HepG2 (cell line): ENCODE results near the gene ZFYVE26. TPM values are rescaled to one million over a fixed set of nuclear protein-coding genes. Genes with fewer than 3 reads are reported as not detected.

ENCODE experiments used
- ATRX ChIP-seq: sonication (generic); formaldehyde crosslinking; IDR thresholded peaks from 2 replicates; pipeline ENCODE4 v1.4.0; 2020; ENCODE audit warnings: missing genetic modification reagents, borderline replicate concordance
- BHLHE40 ChIP-seq: IDR thresholded peaks from 2 replicates; pipeline ENCODE4 v1.6.1; 2011; ENCODE audit warnings: low read length, improper control_type of control experiment
- ELF1 ChIP-seq: sonication (generic); formaldehyde crosslinking; IDR thresholded peaks from 2 replicates; pipeline ENCODE4 v1.4.0; 2020; ENCODE audit warnings: missing genetic modification reagents
- HDAC2 ChIP-seq: sonication (generic); formaldehyde crosslinking; IDR thresholded peaks from 2 replicates; pipeline ENCODE4 v1.4.0; 2020; ENCODE audit warnings: missing genetic modification reagents
- JUND ChIP-seq: sonication (generic); formaldehyde crosslinking; IDR thresholded peaks from 2 replicates; pipeline ENCODE4 v1.8.0; 2022; ENCODE audit warnings: mild to moderate bottlenecking, missing genetic modification reagents
- NKX3-1 ChIP-seq: sonication (generic); formaldehyde crosslinking; IDR thresholded peaks from 2 replicates; pipeline ENCODE4 v1.5.0; 2020; ENCODE audit warnings: missing genetic modification reagents
- RFX5 ChIP-seq: IDR thresholded peaks from 2 replicates; pipeline ENCODE4 v1.6.1; 2011; ENCODE audit warnings: low read depth, low read length, improper control_type of control experiment
- ZFP36L1 ChIP-seq: sonication (generic); formaldehyde crosslinking; IDR thresholded peaks from 2 replicates; pipeline ENCODE4 v1.8.0; 2022; ENCODE audit warnings: mild to moderate bottlenecking, missing genetic modification reagents, moderate library complexity
- ZNF260 ChIP-seq: sonication (generic); formaldehyde crosslinking; IDR thresholded peaks from 2 replicates; pipeline ENCODE4 v1.4.0; 2020; ENCODE audit warnings: missing genetic modification reagents, low read depth, mild to moderate bottlenecking, borderline replicate concordance
- ZNF562 ChIP-seq: sonication (generic); formaldehyde crosslinking; IDR thresholded peaks from 2 replicates; pipeline ENCODE4 v1.8.0; 2022; ENCODE audit warnings: missing genetic modification reagents, borderline replicate concordance
- ZNF614 ChIP-seq: IDR thresholded peaks from 2 replicates; pipeline ENCODE4 v1.6.1; 2018; ENCODE audit warnings: missing biosample characterization, missing genetic modification reagents, inconsistent platforms, borderline replicate concordance
- ZNF619 ChIP-seq: sonication (generic); formaldehyde crosslinking; IDR thresholded peaks from 2 replicates; pipeline ENCODE4 v1.4.0; 2020; ENCODE audit warnings: mild to moderate bottlenecking, missing genetic modification reagents
- ZNF652 ChIP-seq: IDR thresholded peaks from 2 replicates; pipeline ENCODE4 v1.6.1; 2016; ENCODE audit warnings: low read depth, borderline replicate concordance
- ZNF768 ChIP-seq: sonication (generic); formaldehyde crosslinking; IDR thresholded peaks from 2 replicates; pipeline ENCODE4 v1.4.0; 2020; ENCODE audit warnings: missing genetic modification reagents
- polyA plus RNA-seq, 8 experiments: library from polyadenylated mRNA; depleted of rRNA in 3 of 8; stranded (reverse) in 7 of 8; unstranded in 1 of 8; fragments of >200 nt; fragmentation: Illumina TruSeq in 4 of 8; extraction: Trizol in 4 of 8; gene quantifications; 2 replicates each; pipeline versions ENCODE4 v1.2.1 to v1.2.3, GENCODE V29; 2011 to 2016; ENCODE audit warnings: low read depth in 4 of 8, missing spikeins in 1 of 8, mixed read lengths in 1 of 8; ENCODE audit not compliant: insufficient read depth in 1 of 8
- total RNA-seq, 5 experiments: library from RNA; depleted of rRNA; stranded (reverse); fragments of >200 nt; fragmentation: Illumina TruSeq; extraction: Trizol; gene quantifications; 2 replicates each; pipeline ENCODE4 v1.2.3, GENCODE V29; 2016; ENCODE audit warnings: low read depth in 1 of 5
- TF ChIP-seq, protein P1 (sequence below): IDR thresholded peaks from 2 replicates; pipeline ENCODE4 v1.6.1; 2016
- TF ChIP-seq, protein P2 (sequence below): sonication (generic); formaldehyde crosslinking; IDR thresholded peaks from 2 replicates; pipeline ENCODE4 v1.4.0; 2020; ENCODE audit warnings: missing genetic modification reagents, borderline replicate concordance
- TF ChIP-seq, protein P3 (sequence below): sonication (generic); formaldehyde crosslinking; IDR thresholded peaks from 2 replicates; pipeline ENCODE4 v1.8.0; 2022; ENCODE audit warnings: mild to moderate bottlenecking, missing genetic modification reagents, moderate library complexity
- TF ChIP-seq, protein P4 (sequence below): sonication (generic); formaldehyde crosslinking; IDR thresholded peaks from 2 replicates; pipeline ENCODE4 v1.9.0; 2021; ENCODE audit warnings: mild to moderate bottlenecking, missing genetic modification reagents

The ZFYVE26 gene
- total and polyA plus RNA-seq, 2 of the 13 experiments (the other 11 are each of a cell fraction or from before 2014, with no cell fraction given): 13.6 to 16.4 TPM

DNA sequence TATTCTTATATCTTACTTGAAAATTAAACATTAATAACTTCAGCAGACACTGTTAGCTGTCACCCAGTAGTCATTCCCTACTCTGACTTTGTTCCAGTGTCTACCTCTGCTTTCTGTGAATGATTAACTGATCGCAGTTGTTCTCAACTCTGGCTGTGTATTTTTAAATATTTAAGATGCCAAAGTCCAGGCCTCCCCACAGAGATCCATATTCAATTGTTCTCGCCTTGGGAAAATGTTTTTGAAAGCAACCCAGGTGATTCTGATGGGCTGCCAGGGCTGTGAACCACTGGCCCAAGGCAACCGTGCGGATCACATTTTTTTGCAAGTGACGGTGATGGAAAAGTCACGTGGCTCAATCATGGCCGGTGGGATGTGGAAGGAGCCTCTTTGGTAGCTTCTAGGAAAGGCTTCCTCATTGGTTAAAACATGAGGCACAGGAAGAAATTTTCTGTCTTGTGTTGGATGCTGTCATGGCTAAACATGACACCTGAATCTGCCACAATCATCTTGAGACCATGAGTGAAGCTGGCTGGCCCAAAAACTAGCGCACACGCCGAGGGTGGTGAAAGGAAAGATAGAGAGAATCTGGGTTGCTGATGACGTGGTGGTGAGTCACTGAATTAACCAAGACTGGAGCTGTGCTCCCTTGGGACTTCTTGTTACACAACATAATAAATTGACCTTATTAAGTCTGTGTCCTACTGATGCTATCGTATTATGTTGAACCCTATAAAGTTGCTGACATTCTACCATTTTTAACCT, 77.5 kb downstream of the ZFYVE26 start (continued):
- TF ChIP-seq, protein P1, sequence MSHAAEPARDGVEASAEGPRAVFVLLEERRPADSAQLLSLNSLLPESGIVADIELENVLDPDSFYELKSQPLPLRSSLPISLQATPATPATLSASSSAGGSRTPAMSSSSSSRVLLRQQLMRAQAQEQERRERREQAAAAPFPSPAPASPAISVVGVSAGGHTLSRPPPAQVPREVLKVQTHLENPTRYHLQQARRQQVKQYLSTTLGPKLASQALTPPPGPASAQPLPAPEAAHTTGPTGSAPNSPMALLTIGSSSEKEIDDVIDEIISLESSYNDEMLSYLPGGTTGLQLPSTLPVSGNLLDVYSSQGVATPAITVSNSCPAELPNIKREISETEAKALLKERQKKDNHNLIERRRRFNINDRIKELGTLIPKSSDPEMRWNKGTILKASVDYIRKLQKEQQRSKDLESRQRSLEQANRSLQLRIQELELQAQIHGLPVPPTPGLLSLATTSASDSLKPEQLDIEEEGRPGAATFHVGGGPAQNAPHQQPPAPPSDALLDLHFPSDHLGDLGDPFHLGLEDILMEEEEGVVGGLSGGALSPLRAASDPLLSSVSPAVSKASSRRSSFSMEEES (CRISPR knock-in tag): peak; percentile 76; the same call in 1 of the 2 replicates
- TF ChIP-seq ZFP36L1 (no peak), ELF1 (no peak), ZNF768 (CRISPR knock-in tag) (no peak), ZNF260 (no peak), NKX3-1 (no peak), RFX5 (no peak), HDAC2 (CRISPR knock-in tag) (peak; percentile 78), ZNF652 (CRISPR knock-in tag) (no peak), ZNF619 (CRISPR knock-in tag) (no peak), ZNF614 (CRISPR knock-in tag) (0 out of 2 replicates have a peak, but pooled peaks have one; percentile 36), JUND (no peak), BHLHE40 (peak; percentile 73), ATRX (CRISPR knock-in tag) (no peak), ZNF562 (CRISPR knock-in tag) (no peak)
- TF ChIP-seq, protein P2, sequence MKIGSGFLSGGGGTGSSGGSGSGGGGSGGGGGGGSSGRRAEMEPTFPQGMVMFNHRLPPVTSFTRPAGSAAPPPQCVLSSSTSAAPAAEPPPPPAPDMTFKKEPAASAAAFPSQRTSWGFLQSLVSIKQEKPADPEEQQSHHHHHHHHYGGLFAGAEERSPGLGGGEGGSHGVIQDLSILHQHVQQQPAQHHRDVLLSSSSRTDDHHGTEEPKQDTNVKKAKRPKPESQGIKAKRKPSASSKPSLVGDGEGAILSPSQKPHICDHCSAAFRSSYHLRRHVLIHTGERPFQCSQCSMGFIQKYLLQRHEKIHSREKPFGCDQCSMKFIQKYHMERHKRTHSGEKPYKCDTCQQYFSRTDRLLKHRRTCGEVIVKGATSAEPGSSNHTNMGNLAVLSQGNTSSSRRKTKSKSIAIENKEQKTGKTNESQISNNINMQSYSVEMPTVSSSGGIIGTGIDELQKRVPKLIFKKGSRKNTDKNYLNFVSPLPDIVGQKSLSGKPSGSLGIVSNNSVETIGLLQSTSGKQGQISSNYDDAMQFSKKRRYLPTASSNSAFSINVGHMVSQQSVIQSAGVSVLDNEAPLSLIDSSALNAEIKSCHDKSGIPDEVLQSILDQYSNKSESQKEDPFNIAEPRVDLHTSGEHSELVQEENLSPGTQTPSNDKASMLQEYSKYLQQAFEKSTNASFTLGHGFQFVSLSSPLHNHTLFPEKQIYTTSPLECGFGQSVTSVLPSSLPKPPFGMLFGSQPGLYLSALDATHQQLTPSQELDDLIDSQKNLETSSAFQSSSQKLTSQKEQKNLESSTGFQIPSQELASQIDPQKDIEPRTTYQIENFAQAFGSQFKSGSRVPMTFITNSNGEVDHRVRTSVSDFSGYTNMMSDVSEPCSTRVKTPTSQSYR (CRISPR knock-in tag): no peak
- TF ChIP-seq, protein P3, sequence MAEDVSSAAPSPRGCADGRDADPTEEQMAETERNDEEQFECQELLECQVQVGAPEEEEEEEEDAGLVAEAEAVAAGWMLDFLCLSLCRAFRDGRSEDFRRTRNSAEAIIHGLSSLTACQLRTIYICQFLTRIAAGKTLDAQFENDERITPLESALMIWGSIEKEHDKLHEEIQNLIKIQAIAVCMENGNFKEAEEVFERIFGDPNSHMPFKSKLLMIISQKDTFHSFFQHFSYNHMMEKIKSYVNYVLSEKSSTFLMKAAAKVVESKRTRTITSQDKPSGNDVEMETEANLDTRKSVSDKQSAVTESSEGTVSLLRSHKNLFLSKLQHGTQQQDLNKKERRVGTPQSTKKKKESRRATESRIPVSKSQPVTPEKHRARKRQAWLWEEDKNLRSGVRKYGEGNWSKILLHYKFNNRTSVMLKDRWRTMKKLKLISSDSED (CRISPR knock-in tag): no peak
- TF ChIP-seq, protein P4, sequence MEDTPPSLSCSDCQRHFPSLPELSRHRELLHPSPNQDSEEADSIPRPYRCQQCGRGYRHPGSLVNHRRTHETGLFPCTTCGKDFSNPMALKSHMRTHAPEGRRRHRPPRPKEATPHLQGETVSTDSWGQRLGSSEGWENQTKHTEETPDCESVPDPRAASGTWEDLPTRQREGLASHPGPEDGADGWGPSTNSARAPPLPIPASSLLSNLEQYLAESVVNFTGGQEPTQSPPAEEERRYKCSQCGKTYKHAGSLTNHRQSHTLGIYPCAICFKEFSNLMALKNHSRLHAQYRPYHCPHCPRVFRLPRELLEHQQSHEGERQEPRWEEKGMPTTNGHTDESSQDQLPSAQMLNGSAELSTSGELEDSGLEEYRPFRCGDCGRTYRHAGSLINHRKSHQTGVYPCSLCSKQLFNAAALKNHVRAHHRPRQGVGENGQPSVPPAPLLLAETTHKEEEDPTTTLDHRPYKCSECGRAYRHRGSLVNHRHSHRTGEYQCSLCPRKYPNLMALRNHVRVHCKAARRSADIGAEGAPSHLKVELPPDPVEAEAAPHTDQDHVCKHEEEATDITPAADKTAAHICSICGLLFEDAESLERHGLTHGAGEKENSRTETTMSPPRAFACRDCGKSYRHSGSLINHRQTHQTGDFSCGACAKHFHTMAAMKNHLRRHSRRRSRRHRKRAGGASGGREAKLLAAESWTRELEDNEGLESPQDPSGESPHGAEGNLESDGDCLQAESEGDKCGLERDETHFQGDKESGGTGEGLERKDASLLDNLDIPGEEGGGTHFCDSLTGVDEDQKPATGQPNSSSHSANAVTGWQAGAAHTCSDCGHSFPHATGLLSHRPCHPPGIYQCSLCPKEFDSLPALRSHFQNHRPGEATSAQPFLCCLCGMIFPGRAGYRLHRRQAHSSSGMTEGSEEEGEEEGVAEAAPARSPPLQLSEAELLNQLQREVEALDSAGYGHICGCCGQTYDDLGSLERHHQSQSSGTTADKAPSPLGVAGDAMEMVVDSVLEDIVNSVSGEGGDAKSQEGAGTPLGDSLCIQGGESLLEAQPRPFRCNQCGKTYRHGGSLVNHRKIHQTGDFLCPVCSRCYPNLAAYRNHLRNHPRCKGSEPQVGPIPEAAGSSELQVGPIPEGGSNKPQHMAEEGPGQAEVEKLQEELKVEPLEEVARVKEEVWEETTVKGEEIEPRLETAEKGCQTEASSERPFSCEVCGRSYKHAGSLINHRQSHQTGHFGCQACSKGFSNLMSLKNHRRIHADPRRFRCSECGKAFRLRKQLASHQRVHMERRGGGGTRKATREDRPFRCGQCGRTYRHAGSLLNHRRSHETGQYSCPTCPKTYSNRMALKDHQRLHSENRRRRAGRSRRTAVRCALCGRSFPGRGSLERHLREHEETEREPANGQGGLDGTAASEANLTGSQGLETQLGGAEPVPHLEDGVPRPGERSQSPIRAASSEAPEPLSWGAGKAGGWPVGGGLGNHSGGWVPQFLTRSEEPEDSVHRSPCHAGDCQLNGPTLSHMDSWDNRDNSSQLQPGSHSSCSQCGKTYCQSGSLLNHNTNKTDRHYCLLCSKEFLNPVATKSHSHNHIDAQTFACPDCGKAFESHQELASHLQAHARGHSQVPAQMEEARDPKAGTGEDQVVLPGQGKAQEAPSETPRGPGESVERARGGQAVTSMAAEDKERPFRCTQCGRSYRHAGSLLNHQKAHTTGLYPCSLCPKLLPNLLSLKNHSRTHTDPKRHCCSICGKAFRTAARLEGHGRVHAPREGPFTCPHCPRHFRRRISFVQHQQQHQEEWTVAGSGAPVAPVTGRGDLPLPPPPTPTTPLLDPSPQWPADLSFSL (CRISPR knock-in tag): no peak
